H9 (cell line): ENCODE results near the gene GRXCR2. TPM values are rescaled to one million over a fixed set of nuclear protein-coding genes. Genes with fewer than 3 reads are reported as not detected.

Experiments
- DNase-seq: peaks from one replicate; pipeline ENCODE4 v3.0.0-alpha.2; 2017
- H2AFZ ChIP-seq: one replicate; pipeline ENCODE4 v1.6.1; 2013; ENCODE audit warnings: mild to moderate bottlenecking, low read length, control low read depth, moderate library complexity
- H2AK5ac ChIP-seq: 2 replicates; pipeline ENCODE4 v1.6.1; 2013; ENCODE audit warnings: low read length, control low read depth, mixed read lengths; ENCODE audit not compliant: insufficient read length
- H2BK120ac ChIP-seq: one replicate; pipeline ENCODE4 v1.6.1; 2013; ENCODE audit warnings: low read depth, mild to moderate bottlenecking, low read length, control low read depth, inconsistent platforms; ENCODE audit not compliant: poor library complexity, severe bottlenecking
- H2BK12ac ChIP-seq: 2 replicates; pipeline ENCODE4 v1.6.1; 2013; ENCODE audit warnings: low read length, control low read depth, mixed read lengths, low read depth; ENCODE audit not compliant: insufficient read length
- H2BK15ac ChIP-seq: 2 replicates; pipeline ENCODE4 v1.6.1; 2013; ENCODE audit warnings: low read depth, low read length, control low read depth
- H2BK20ac ChIP-seq: one replicate; pipeline ENCODE4 v1.6.1; 2013; ENCODE audit warnings: low read depth, mild to moderate bottlenecking, low read length, control low read depth, inconsistent platforms; ENCODE audit not compliant: poor library complexity, severe bottlenecking
- H2BK5ac ChIP-seq: 2 replicates; pipeline ENCODE4 v1.6.1; 2013; ENCODE audit warnings: low read length, control low read depth, mixed read lengths; ENCODE audit not compliant: insufficient read length
- H3K14ac ChIP-seq: 2 replicates; pipeline ENCODE4 v1.6.1; 2013; ENCODE audit warnings: low read length, control low read depth; ENCODE audit not compliant: insufficient read depth
- H3K18ac ChIP-seq: 2 replicates; pipeline ENCODE4 v1.6.1; 2013; ENCODE audit warnings: low read depth, mild to moderate bottlenecking, mixed read lengths, low read length, control low read depth; ENCODE audit not compliant: insufficient read length
- H3K23ac ChIP-seq: 2 replicates; pipeline ENCODE4 v1.6.1; 2013; ENCODE audit warnings: low read length, control low read depth, mixed read lengths, low read depth; ENCODE audit not compliant: insufficient read length
- H3K23me2 ChIP-seq: 2 replicates; pipeline ENCODE4 v1.6.1; 2013; ENCODE audit warnings: low read depth, mild to moderate bottlenecking, mixed read lengths, low read length, control low read depth; ENCODE audit not compliant: insufficient read length, poor library complexity, severe bottlenecking
- H3K27ac ChIP-seq: 2 replicates; pipeline ENCODE4 v1.5.1; 2013; ENCODE audit warnings: low read length, control low read depth, mixed read lengths, low read depth; ENCODE audit not compliant: insufficient read length
- H3K27me3 ChIP-seq: 2 replicates; pipeline ENCODE4 v1.6.1; 2013; ENCODE audit warnings: low read length, control low read depth, inconsistent platforms; ENCODE audit not compliant: insufficient read depth
- H3K4ac ChIP-seq: 2 replicates; pipeline ENCODE4 v1.6.1; 2013; ENCODE audit warnings: low read depth, mild to moderate bottlenecking, control low read depth, inconsistent platforms, low read length, moderate library complexity
- H3K4me1 ChIP-seq: 2 replicates; pipeline ENCODE4 v1.6.1; 2013; ENCODE audit warnings: low read length, control low read depth, inconsistent platforms; ENCODE audit not compliant: insufficient read depth
- H3K4me2 ChIP-seq: 2 replicates; pipeline ENCODE4 v1.6.1; 2013; ENCODE audit warnings: low read length, control low read depth, mixed read lengths; ENCODE audit not compliant: insufficient read length, insufficient read depth
- H3K56ac ChIP-seq: 2 replicates; pipeline ENCODE4 v1.6.1; 2013; ENCODE audit warnings: low read depth, mild to moderate bottlenecking, mixed read lengths, low read length, control low read depth; ENCODE audit not compliant: insufficient read length
- H3K79me1 ChIP-seq: 2 replicates; pipeline ENCODE4 v1.6.1; 2013; ENCODE audit warnings: low read depth, mild to moderate bottlenecking, moderate library complexity, low read length, control low read depth, inconsistent platforms; ENCODE audit not compliant: insufficient read depth, poor library complexity, severe bottlenecking
- H3K79me2 ChIP-seq: 2 replicates; pipeline ENCODE4 v1.6.1; 2013; ENCODE audit warnings: low read length, control low read depth, inconsistent platforms; ENCODE audit not compliant: insufficient read depth
- H3K9ac ChIP-seq: 2 replicates; pipeline ENCODE4 v1.6.1; 2013; ENCODE audit warnings: low read length, control low read depth, mixed read lengths; ENCODE audit not compliant: insufficient read length; ENCODE audit errors: extremely low read depth
- H3K9me3 ChIP-seq: one replicate; pipeline ENCODE4 v1.6.1; 2013; ENCODE audit warnings: low read depth, low read length, inconsistent platforms; ENCODE audit not compliant: control insufficient read depth
- H3T11ph ChIP-seq: one replicate; pipeline ENCODE4 v1.6.1; 2013; ENCODE audit warnings: mild to moderate bottlenecking, low read length, control low read depth, inconsistent platforms
- H4K20me1 ChIP-seq: one replicate; pipeline ENCODE4 v1.6.1; 2013; ENCODE audit not compliant: control insufficient read depth, insufficient read length, insufficient read depth
- H4K5ac ChIP-seq: 2 replicates; pipeline ENCODE4 v1.6.1; 2013; ENCODE audit warnings: low read depth, mild to moderate bottlenecking, mixed read lengths, low read length, control low read depth; ENCODE audit not compliant: insufficient read length
- H4K8ac ChIP-seq: replicated peaks from 2 replicates; pipeline ENCODE4 v1.6.1; 2013; ENCODE audit warnings: low read length, control low read depth, mixed read lengths, low read depth; ENCODE audit not compliant: insufficient read length
- H4K91ac ChIP-seq: 2 replicates; pipeline ENCODE4 v1.6.1; 2013; ENCODE audit warnings: low read depth, mild to moderate bottlenecking, moderate library complexity, mixed read lengths, low read length, control low read depth; ENCODE audit not compliant: insufficient read length
- H3K27ac Mint-ChIP-seq, 3 experiments: 2 replicates in 2 of 3; 3 replicates in 1 of 3; pipeline ENCODE4 v1.8.0; 2020 to 2021; ENCODE audit warnings: mixed read lengths in 3 of 3, mild to moderate bottlenecking in 1 of 3, moderate library complexity in 1 of 3
- H3K27me3 Mint-ChIP-seq: 2 replicates; pipeline ENCODE4 v1.8.0; 2021; ENCODE audit warnings: low read depth, mild to moderate bottlenecking, moderate library complexity, mixed read lengths
- H3K36me3 Mint-ChIP-seq, 3 experiments: 2 replicates in 2 of 3; 3 replicates in 1 of 3; pipeline ENCODE4 v1.8.0; 2020 to 2021; ENCODE audit warnings: low read depth in 3 of 3, mixed read lengths in 3 of 3; ENCODE audit not compliant: insufficient read depth in 1 of 3
- H3K4me1 Mint-ChIP-seq, 2 experiments: 2 replicates each; pipeline ENCODE4 v1.8.0; 2020; ENCODE audit warnings: mixed read lengths in 2 of 2
- H3K4me3 Mint-ChIP-seq, 2 experiments: 2 replicates in 1 of 2; 3 replicates in 1 of 2; pipeline ENCODE4 v1.8.0; 2020 to 2021; ENCODE audit warnings: mild to moderate bottlenecking in 2 of 2, mixed read lengths in 2 of 2, moderate library complexity in 1 of 2
- H3K9me3 Mint-ChIP-seq, 2 experiments: 2 replicates in 1 of 2; 3 replicates in 1 of 2; pipeline ENCODE4 v1.8.0; 2020; ENCODE audit warnings: mild to moderate bottlenecking in 2 of 2, mixed read lengths in 2 of 2, moderate library complexity in 1 of 2
- CTCF ChIP-seq: fragments of 200-600 bp; sonication (generic); conservative IDR thresholded peaks from 3 replicates; pipeline ENCODE4 v1.8.0; 2021; ENCODE audit warnings: antibody characterized with exemption, mild to moderate bottlenecking
- WGBS: extraction: QIAGEN DNeasy Blood & Tissue Kit; methylation state at CpG from one replicate; pipeline ENCODE4 v1.1.7; 2013; ENCODE audit warnings: missing lambda C conversion rate, low lambda C conversion rate, mixed read lengths; ENCODE audit not compliant: insufficient read length; ENCODE audit errors: extremely low coverage; 5-methylcytosine and 5-hydroxymethylcytosine counted together
- total RNA-seq: library from RNA; stranded (reverse); gene quantifications from 2 replicates; pipeline ENCODE4 v1.2.1, GENCODE V29; 2021

The GRXCR2 gene
- total RNA-seq, 1 experiment from 2014 or later: not detected

GRCh38 chr5:145859453-145859852, 13.4 kb downstream of the GRXCR2 start:
- no peak overlapping the region for H2BK20ac ChIP-seq
- H2BK15ac ChIP-seq: no peak overlapping the region
- Mint-ChIP-seq H3K4me3 (no peak overlapping the region), H3K36me3 (no peaks in the 10 kb centered on the region), H3K9me3 (no peaks in the 10 kb centered on the region; a peak in 1 of 5 replicates), H3K4me1 (peaks cover 15 to 17% of the 10 kb centered on the region in 2 experiments), H3K27ac (no peak overlapping the region), H3K27me3 (peaks cover 1% of the 10 kb centered on the region)
- no peak overlapping the region for H3K23ac ChIP-seq
- WGBS: no CpG with 5 or more reads among the region's 6 CpGs
- no peaks in the 10 kb centered on the region for H4K20me1 ChIP-seq
- H3K4ac ChIP-seq: no peak overlapping the region
- H2AFZ ChIP-seq: no peak overlapping the region
- H3K23me2 ChIP-seq: peaks cover 4% of the 10 kb centered on the region
- no peak overlapping the region for H3K14ac ChIP-seq
- no peak overlapping the region for H3K27ac ChIP-seq
- no peak overlapping the region for H2BK120ac ChIP-seq
- H3K9me3 ChIP-seq: no peaks in the 10 kb centered on the region
- no peak overlapping the region for H3K9ac ChIP-seq
- H2BK5ac ChIP-seq: no peak overlapping the region
- no peak overlapping the region for H3K18ac ChIP-seq
- TF ChIP-seq CTCF: no peak
- H3K4me2 ChIP-seq: no peak overlapping the region
- H3K4me1 ChIP-seq: peaks cover 5% of the 10 kb centered on the region; the same call in 1 of the 2 replicates
- H4K91ac ChIP-seq: no peak overlapping the region
- H3K56ac ChIP-seq: no peak overlapping the region
- H3K79me2 ChIP-seq: no peaks in the 10 kb centered on the region
- no peak overlapping the region for H2BK12ac ChIP-seq
- H3K79me1 ChIP-seq: no peaks in the 10 kb centered on the region
- H2AK5ac ChIP-seq: no peak overlapping the region
- no peak for DNase-seq
- no peaks in the 10 kb centered on the region for H3K27me3 ChIP-seq
- no peak overlapping the region for H4K8ac ChIP-seq
- no peak overlapping the region for H3T11ph ChIP-seq
- no peak overlapping the region for H4K5ac ChIP-seq
